ENCODE results near the gene CD79B.
"Not testable (repeated sequence)": the region's sequence is repeated elsewhere in the genome, so short reads cannot be mapped to it uniquely, and the experiment has no call there.

The CD79B gene

GRCh38 chr17:63914471-63914870 is 17.7 kb downstream of the CD79B start:
- POLR2A ChIA-PET = interaction anchor here (0.6 kb wide), 1 partner anchor 104 kb away, joined by 3 read pairs; no protein-coding TSS in a partner anchor
- H3K4me1 ChIP-seq (ENCODE audit: control insufficient read depth, insufficient read depth, low read length) = no peaks in the 10 kb centered on the region
- CTCF ChIA-PET = no interaction called here
- no peak overlapping the region for H3K27ac ChIP-seq (ENCODE audit: extremely low read depth, low read depth, low read length)
- H3K36me3 ChIP-seq (ENCODE audit: control insufficient read depth in 2 of 2, insufficient read depth in 1 of 2, low read length in 2 of 2) = no peaks in the 10 kb centered on the region
- no peaks in the 10 kb centered on the region for H3K9me3 ChIP-seq (ENCODE audit: control insufficient read depth, insufficient read depth, low read depth, low read length)
- TF ChIP-seq ZNF211 (tag by site-specific recombination; IDR thresholded peaks at IDR 0.05; ENCODE audit: low read depth) (no peak), ZNF558 (tag by site-specific recombination; IDR thresholded peaks at IDR 0.05) (no peak), ZNF513 (tag by site-specific recombination; IDR thresholded peaks at IDR 0.05) (no peak)
- H3K4me3 ChIP-seq (ENCODE audit: low read depth, low read length) = no peak overlapping the region

GRCh38 chr17:63911657-63912100 is 20.5 kb downstream of the CD79B start:
- H3K4me3 ChIP-seq (ENCODE audit: low read depth, low read length) = no peak overlapping the region
- H3K36me3 ChIP-seq (ENCODE audit: control insufficient read depth in 2 of 2, insufficient read depth in 1 of 2, low read length in 2 of 2) = no peaks in the 10 kb centered on the region
- no peaks in the 10 kb centered on the region for H3K4me1 ChIP-seq (ENCODE audit: control insufficient read depth, insufficient read depth, low read length)
- TF ChIP-seq ZNF654 (tag by site-specific recombination; IDR thresholded peaks at IDR 0.05; ENCODE audit: low read depth) (peak; percentile 21; the same call in 1 of the 2 replicates), ZFP3 (tag by site-specific recombination; IDR thresholded peaks at IDR 0.05; ENCODE audit: low read depth) (no peak), ZFP69B (tag by site-specific recombination; IDR thresholded peaks at IDR 0.05) (peak; percentile 88), ZNF692 (tag by site-specific recombination; IDR thresholded peaks at IDR 0.05) (peak; percentile 80)
- POLR2A ChIA-PET = no interaction called here
- CTCF ChIA-PET = interaction anchor here (0.6 to 3.7 kb wide), 25 partner anchors 9 to 508 kb away, joined by 3 to 29 read pairs (median 4); no protein-coding TSS in a partner anchor
- no peaks in the 10 kb centered on the region for H3K9me3 ChIP-seq (ENCODE audit: control insufficient read depth, insufficient read depth, low read depth, low read length)
- no peak overlapping the region for H3K27ac ChIP-seq (ENCODE audit: extremely low read depth, low read depth, low read length)

- ChIA-PET CTCF (interaction anchor here (0.6 to 3.7 kb wide), 25 partner anchors 8 to 380 kb away, joined by 3 to 29 read pairs (median 3); no protein-coding TSS in a partner anchor), POLR2A (no interaction called here)
- Histone ChIP-seq H3K4me1 (ENCODE audit: control insufficient read depth, insufficient read depth, low read length) (no peaks in the 10 kb centered on the region), H3K4me3 (ENCODE audit: low read depth, low read length) (no peak within 1 kb of the TSS), H3K27ac (ENCODE audit: extremely low read depth, low read depth, low read length) (no peak within 1 kb of the TSS), H3K36me3 (ENCODE audit: control insufficient read depth in 2 of 2, insufficient read depth in 1 of 2, low read length in 2 of 2) (no peaks in the 10 kb centered on the region), H3K9me3 (ENCODE audit: control insufficient read depth, insufficient read depth, low read depth, low read length) (no peaks in the 10 kb centered on the region)
- TF ChIP-seq ZFHX2 (tag by site-specific recombination; conservative IDR thresholded peaks at IDR 0.05) (0 out of 2 replicates have a peak, but pooled peaks have one; percentile 6), GLIS1 (tag by site-specific recombination; IDR thresholded peaks at IDR 0.05) (no peak)
Measured at GRCh38 chr17:63911041-63911635, 21.0 kb downstream of the CD79B start, which contains the start of gene CSHL1. TSS of gene CSHL1 (minus strand) at chr17:63911258. CDS start at chr17:63911196, 62 bp downstream.

GRCh38 chr17:63910096-63910495 is 22.0 kb downstream of the CD79B start:
- ChIA-PET POLR2A (no interaction called here), CTCF (interaction anchor here (0.9 to 3.7 kb wide), 8 partner anchors 8 to 382 kb away, joined by 3 to 23 read pairs (median 3); no protein-coding TSS in a partner anchor)
- H3K36me3 ChIP-seq (ENCODE audit: control insufficient read depth in 2 of 2, insufficient read depth in 1 of 2, low read length in 2 of 2) = no peaks in the 10 kb centered on the region
- no peaks in the 10 kb centered on the region for H3K9me3 ChIP-seq (ENCODE audit: control insufficient read depth, insufficient read depth, low read depth, low read length)
- no peak overlapping the region for H3K4me3 ChIP-seq (ENCODE audit: low read depth, low read length)
- TF ChIP-seq ZNF114 (tag by site-specific recombination; IDR thresholded peaks at IDR 0.05) (no peak), ZNF426 (tag by site-specific recombination; IDR thresholded peaks at IDR 0.05) (no peak), ZNF621 (tag by site-specific recombination; IDR thresholded peaks at IDR 0.05) (no peak)
- H3K4me1 ChIP-seq (ENCODE audit: control insufficient read depth, insufficient read depth, low read length) = no peaks in the 10 kb centered on the region
- no peak overlapping the region for H3K27ac ChIP-seq (ENCODE audit: extremely low read depth, low read depth, low read length)

GRCh38 chr17:63909586-63909985 is 22.5 kb downstream of the CD79B start:
- H3K9me3 ChIP-seq (ENCODE audit: control insufficient read depth, insufficient read depth, low read depth, low read length); H3K4me3 ChIP-seq (ENCODE audit: low read depth, low read length); H3K27ac ChIP-seq (ENCODE audit: extremely low read depth, low read depth, low read length); POLR2A ChIA-PET; H3K4me1 ChIP-seq (ENCODE audit: control insufficient read depth, insufficient read depth, low read length); CTCF ChIA-PET; H3K36me3 ChIP-seq (ENCODE audit: control insufficient read depth in 2 of 2, insufficient read depth in 1 of 2, low read length in 2 of 2): not testable (repeated sequence)

GRCh38 chr17:63907161-63907778 is 24.9 kb downstream of the CD79B start:
- H3K36me3 ChIP-seq (ENCODE audit: control insufficient read depth in 2 of 2, insufficient read depth in 1 of 2, low read length in 2 of 2); H3K4me3 ChIP-seq (ENCODE audit: low read depth, low read length); H3K4me1 ChIP-seq (ENCODE audit: control insufficient read depth, insufficient read depth, low read length); POLR2A ChIA-PET; H3K27ac ChIP-seq (ENCODE audit: extremely low read depth, low read depth, low read length); H3K9me3 ChIP-seq (ENCODE audit: control insufficient read depth, insufficient read depth, low read depth, low read length): not testable (repeated sequence)
- CTCF ChIA-PET = interaction anchor here (0.6 to 4.1 kb wide), 8 partner anchors 12 to 606 kb away, joined by 3 to 19 read pairs (median 4); partner anchors contain the start of gene GH1

GRCh38 chr17:63904796-63905195 is 27.3 kb downstream of the CD79B start:
- H3K27ac ChIP-seq (ENCODE audit: extremely low read depth, low read depth, low read length); H3K4me3 ChIP-seq (ENCODE audit: low read depth, low read length); POLR2A ChIA-PET; H3K9me3 ChIP-seq (ENCODE audit: control insufficient read depth, insufficient read depth, low read depth, low read length); H3K36me3 ChIP-seq (ENCODE audit: control insufficient read depth in 2 of 2, insufficient read depth in 1 of 2, low read length in 2 of 2); H3K4me1 ChIP-seq (ENCODE audit: control insufficient read depth, insufficient read depth, low read length): not testable (repeated sequence)
- CTCF ChIA-PET = interaction anchor here (0.6 to 4.6 kb wide), 14 partner anchors 7 to 443 kb away, joined by 3 to 23 read pairs (median 4); partner anchors contain the start of genes CSHL1, GH1 and ICAM2
